GM19023 (cell line): ENCODE data around the gene UBALD1.
A peak's percentile ranks its signal among the peaks of the same experiment; 100 is the strongest.

Experiments
- ATAC-seq: cut with Tn5 transposase; IDR thresholded peaks from one replicate; pipeline ENCODE4 v1.9.1; 2021; ENCODE audit warnings: mild to moderate bottlenecking, moderate library complexity; ENCODE audit not compliant: unreplicated experiment

Gene UBALD1

GRCh38 chr16:4646773-4647643 is 32.3 kb upstream of the UBALD1 start:
- no peak for ATAC-seq

- ATAC-seq: no peak
Observed at GRCh38 chr16:4641895-4642294, 27.2 kb upstream of the UBALD1 start.

GRCh38 chr16:4641306-4641687 is 26.6 kb upstream of the UBALD1 start:
- ATAC-seq: no peak

GRCh38 chr16:4640572-4641305 is 26.1 kb upstream of the UBALD1 start:
- ATAC-seq: no peak

GRCh38 chr16:4639899-4640509 is 25.3 kb upstream of the UBALD1 start:
- no peak for ATAC-seq

GRCh38 chr16:4637501-4638166 is 22.9 kb upstream of the UBALD1 start:
- ATAC-seq: no peak

DNA sequence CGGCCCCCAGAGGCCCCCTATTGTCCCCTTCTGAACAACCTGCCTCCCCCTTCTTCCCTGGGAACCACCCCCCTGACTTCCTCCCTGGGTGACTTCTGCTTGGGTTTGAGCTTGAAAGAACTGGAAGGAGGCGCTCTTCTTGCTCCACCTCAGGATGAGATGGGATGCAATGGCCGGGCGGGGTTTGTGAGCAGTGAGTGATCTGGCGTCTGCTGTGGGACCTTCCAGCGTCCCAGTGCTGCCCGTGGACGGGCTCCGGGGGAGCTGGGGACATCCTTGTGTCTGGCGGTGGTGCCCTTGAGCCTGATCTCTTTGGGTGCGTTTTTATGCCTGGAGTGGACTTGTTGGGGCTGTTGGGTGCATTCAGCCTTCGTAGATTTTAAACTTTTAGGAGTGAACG is 21.5 kb upstream of the UBALD1 start:
- no peak for ATAC-seq

DNA sequence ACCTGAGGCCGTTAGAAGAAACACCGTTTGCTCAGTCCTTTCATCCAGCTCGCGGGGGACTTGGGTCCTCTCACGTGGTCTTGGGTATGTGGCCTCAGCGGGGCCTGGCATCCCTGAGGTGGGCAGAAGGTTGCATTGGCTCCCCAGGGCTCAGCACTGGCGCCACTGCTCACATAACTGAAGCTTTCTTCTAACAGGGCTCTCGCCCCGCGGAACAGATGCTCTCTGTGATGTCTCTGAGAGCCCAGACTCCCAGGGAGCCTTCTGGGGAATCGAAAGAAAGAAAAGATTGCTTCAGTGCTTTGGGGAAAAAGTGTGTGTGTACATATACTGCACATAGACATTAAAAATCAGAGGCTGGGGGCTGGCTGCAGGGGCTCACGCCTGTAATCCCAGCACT is 20.1 kb upstream of the UBALD1 start:
- ATAC-seq: no peak

DNA sequence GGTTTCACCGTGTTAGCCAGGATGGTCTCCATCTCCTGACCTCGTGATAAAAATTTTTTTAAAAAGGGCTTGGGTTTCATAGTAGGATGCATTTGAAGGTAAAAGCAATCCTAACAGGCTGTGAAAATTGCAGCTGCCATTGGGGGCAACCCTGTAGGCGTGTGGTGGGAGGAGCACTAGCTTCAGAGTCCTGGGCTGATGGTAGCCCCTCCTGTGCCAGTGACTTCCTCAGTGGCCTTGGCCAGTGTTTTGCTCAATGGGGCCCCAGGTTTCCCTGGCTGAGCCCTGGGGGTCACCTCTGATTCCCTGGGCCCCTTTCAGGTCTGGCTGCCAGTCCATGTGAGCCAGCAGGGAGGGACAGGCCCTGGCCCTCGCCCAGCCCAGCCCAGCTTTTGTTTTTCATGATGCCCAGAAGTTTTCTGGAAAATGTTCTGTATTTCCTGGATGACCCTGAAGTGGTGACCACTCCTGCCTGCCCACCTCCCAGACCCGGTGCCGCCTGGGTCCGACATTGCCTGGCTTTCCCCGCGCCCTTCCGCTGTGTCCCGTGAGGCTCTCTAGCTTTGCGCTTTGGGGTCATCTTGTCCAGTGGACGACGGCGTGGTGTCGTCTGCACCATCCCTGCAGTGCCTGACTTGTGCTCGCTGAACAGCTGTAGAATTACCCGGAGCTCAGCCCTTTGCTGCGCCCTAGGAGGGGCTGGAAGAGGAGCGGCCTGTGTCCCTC is 19.4 kb upstream of the UBALD1 start:
- no peak for ATAC-seq

DNA sequence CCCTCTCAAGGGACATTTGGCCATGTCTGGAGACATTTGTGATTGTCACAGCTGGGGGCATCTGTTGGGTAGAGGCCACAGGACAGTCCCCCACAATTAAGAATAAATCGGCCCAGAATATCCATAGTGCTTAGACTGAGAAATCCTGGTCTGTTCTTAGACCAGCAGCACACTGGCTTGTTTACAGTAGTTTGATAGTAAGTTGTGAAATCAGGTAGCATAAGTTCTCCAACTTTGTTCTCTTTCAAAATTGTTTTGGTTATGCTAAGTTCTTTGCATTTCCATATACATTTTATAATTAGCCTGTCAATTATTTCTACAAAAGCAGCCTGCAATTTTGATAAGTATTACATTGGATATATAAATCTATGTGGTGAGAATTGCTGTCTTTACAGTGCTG is 16.8 kb upstream of the UBALD1 start:
- no peak for ATAC-seq

- no peak for ATAC-seq
Observed at GRCh38 chr16:4628283-4628682, 13.6 kb upstream of the UBALD1 start.

- no peak for ATAC-seq
Observed at GRCh38 chr16:4626396-4626795, 11.7 kb upstream of the UBALD1 start.

- no peak for ATAC-seq
Observed at GRCh38 chr16:4625560-4626159, 11.0 kb upstream of the UBALD1 start.

DNA sequence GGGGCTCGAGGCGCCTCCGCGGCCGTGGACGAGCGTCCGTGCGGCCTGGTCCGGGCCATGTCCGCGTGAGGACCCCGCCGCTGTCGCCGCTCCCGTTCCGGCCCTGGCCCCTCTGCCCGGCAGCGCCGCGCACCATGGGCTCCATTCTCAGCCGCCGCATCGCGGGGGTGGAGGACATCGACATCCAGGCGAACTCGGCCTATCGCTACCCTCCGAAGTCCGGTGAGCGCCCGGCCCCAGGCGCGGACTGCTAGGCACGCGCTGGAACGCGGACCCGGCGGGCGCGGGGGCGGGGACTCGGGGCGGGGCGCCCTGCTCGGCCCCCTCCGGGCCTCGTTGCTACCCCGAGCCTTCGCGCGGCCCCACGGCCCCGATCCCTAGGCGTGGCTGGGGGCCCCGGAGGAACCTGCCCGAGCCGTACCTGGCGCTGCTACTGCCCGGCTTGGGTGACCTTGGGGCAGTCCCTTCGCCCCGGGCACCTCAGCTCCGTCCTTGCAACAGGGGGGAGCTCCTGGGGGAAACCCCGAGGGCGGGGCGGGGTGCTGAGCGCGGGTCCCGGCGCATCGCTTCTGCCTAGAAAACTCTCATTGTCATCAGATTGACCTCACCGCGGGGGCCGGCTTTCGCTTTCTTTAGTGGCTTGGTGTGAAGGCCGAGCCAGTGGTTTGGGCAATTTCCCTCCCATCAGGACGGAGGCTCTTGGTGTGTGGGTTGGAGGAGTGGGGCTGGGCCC is 10.3 kb upstream of the UBALD1 start:
- peak; percentile 48 for ATAC-seq

GRCh38 chr16:4624015-4624826 is 9.5 kb upstream of the UBALD1 start, which contains the start of gene MGRN1:
Gene MGRN1 (plus strand): TSS chr16:4624826. CDS start chr16:4624961, 135 bp downstream.
- ATAC-seq: peak; percentile 70

GRCh38 chr16:4623593-4623992 is 8.9 kb upstream of the UBALD1 start:
- no peak for ATAC-seq

DNA sequence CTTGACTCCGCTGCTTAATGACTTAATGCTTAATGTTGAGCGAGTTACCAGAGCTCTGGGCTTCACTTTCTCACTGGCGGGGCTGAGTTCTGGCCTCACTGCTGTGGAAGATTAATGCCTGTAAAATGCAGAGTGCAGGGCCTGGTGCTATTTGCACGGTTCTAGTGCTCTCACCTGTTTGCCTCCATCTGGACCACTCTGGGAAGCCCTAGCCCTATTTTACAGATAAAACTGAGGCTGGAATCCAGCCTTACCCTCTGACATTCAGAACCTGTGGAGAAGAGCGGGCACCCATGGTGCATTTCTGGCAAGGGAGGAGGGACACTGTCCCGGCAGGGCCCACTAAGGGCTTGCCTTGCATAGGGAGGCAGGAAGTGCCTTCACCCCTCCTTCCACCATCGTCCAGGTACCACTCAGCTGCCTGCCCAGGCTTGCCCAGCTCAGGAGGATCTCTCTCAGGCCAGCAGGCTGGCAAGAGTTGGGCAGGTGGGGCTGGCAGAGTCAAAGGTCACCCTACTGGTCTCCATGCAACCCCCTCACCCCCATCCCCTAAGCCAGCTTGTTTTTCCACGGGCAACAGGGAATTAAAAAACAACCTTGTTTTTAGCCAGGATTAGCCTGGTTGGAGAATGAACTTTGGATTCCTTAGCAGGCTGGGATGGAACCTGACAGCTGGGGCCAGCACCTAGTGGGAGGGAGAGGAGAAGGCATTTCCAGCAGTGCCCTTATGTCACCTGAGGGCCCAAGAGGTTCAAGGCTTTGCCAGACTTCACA is 4.1 kb upstream of the UBALD1 start:
- ATAC-seq: no peak

DNA sequence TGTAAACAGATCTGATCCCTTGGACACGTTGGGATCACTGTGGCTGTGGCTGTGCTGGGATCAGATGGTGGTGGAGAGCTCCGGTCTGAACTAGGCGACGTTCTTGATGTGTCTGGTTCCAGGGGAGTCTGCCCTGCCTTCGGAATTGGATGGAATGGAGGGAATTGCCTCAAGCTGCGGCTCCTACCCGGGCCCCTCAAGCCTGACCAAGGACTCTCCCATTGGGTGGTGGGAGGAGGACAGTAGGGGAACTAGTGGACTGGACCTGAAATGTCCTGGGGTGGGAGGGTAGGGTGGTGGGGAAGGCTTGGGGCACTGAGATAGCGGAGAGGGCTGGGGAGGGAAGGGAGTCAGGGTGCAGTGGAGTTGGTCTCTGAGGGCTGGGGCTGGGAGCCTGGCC is 3.2 kb upstream of the UBALD1 start:
- no peak for ATAC-seq
